NCI-H2227 treated with DMSO at 0.1 percent for 48 hours (cell line): ENCODE results near the gene ARHGAP18.

Experiments used
- DNase-seq: peaks from one replicate; lab custom pipeline; 2025; lab: John Stamatoyannopoulos, UW

The ARHGAP18 gene

GRCh38 chr6:129709769-129710449, at the start of gene ARHGAP18:
TSS of gene ARHGAP18 (minus strand) at chr6:129710177. CDS start at chr6:129710136, 41 bp downstream.
- DNase-seq = peak; percentile 32

- no peak for DNase-seq
These were observed 45.8 kb upstream of the ARHGAP18 start for GRCh38 chr6:129755787-129756186.

GRCh38 chr6:129754750-129755149, 44.8 kb upstream of the ARHGAP18 start:
- DNase-seq = no peak

- DNase-seq = no peak
These were observed 43.4 kb upstream of the ARHGAP18 start for GRCh38 chr6:129753422-129753821.

- no peak for DNase-seq
These were observed 41.4 kb upstream of the ARHGAP18 start for GRCh38 chr6:129751384-129751783.

GRCh38 chr6:129750360-129750759, 40.4 kb upstream of the ARHGAP18 start:
- no peak for DNase-seq

- DNase-seq = no peak
These were observed 39.8 kb upstream of the ARHGAP18 start for GRCh38 chr6:129749749-129750120.

- no peak for DNase-seq
These were observed 39.1 kb upstream of the ARHGAP18 start for GRCh38 chr6:129748901-129749748.

- no peak for DNase-seq
These were observed 38.4 kb upstream of the ARHGAP18 start for GRCh38 chr6:129748212-129748900.

GRCh38 chr6:129747588-129748112, 37.7 kb upstream of the ARHGAP18 start:
- DNase-seq = no peak

- no peak for DNase-seq
These were observed 34.9 kb upstream of the ARHGAP18 start for GRCh38 chr6:129744880-129745237.

GRCh38 chr6:129744201-129744879, 34.4 kb upstream of the ARHGAP18 start:
- peak; percentile 7 for DNase-seq

- no peak for DNase-seq
These were observed 30.0 kb upstream of the ARHGAP18 start for GRCh38 chr6:129740013-129740412.

GRCh38 chr6:129736105-129736504, 26.1 kb upstream of the ARHGAP18 start:
- no peak for DNase-seq

GRCh38 chr6:129733290-129733689, 23.3 kb upstream of the ARHGAP18 start:
- no peak for DNase-seq

- DNase-seq = no peak
These were observed 22.6 kb upstream of the ARHGAP18 start for GRCh38 chr6:129732542-129732941.

- DNase-seq = no peak
These were observed 22.1 kb upstream of the ARHGAP18 start for GRCh38 chr6:129732034-129732433.

GRCh38 chr6:129731428-129731827, 21.5 kb upstream of the ARHGAP18 start:
- no peak for DNase-seq

- no peak for DNase-seq
These were observed 20.6 kb upstream of the ARHGAP18 start for GRCh38 chr6:129730477-129731165.

- DNase-seq = no peak
These were observed 16.7 kb upstream of the ARHGAP18 start for GRCh38 chr6:129726650-129727049.

- DNase-seq = no peak
These were observed 15.4 kb upstream of the ARHGAP18 start for GRCh38 chr6:129725341-129725740.
